D721Med (cell line): ENCODE results near the gene OSM.

ENCODE experiments used
- DNase-seq: peaks from one replicate; pipeline ENCODE4 v3.0.0; 2011; ENCODE audit warnings: low spot score; ENCODE audit not compliant: insufficient read length
- FAIRE-seq: peaks from 2 replicates; lab custom pipeline; 2011; peaks lifted over from hg19 to GRCh38; lab: Jason Lieb, UNC
- CTCF ChIP-seq: IDR thresholded peaks from 2 replicates; pipeline ENCODE4 v1.5.1; 2012; ENCODE audit warnings: mild to moderate bottlenecking, control low read depth; ENCODE audit not compliant: insufficient read depth; ENCODE audit errors: missing control alignments

Gene OSM

DNA sequence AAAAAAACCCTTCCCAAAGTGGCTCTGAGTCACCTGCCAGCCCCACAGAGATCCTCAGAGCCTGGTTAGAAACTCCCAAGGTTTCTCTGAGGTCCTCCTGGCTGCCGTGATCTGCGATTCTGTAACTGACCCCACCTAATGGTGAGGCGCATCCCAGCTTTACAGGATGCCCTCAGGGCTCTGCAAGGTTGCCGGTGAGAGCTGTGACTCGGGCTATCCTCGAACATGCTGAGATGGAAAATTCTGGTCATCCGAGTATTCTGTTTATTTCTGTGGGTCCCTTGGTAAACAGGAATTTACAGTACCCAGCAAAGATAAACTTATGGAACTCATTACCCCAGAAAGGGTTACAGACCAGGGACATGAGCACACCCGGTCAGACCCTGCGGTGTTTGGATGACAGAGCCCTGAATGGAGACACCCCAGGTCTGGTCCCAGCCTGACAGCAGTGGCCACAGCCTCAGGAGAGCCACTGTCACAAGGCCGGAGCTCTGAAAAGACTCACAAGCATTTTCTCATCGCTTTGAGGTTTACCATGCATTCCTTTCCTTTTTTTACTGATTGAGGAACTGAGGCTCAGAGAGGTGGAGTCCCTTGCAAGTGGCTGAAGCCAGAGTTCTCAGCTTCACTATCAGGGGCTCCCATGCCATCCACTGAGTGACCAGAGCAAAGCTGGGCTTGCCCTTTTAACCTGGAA lies 42.3 kb downstream of the OSM start:
- TF ChIP-seq CTCF = no peak
- no peak for DNase-seq
- FAIRE-seq = no peak

DNA sequence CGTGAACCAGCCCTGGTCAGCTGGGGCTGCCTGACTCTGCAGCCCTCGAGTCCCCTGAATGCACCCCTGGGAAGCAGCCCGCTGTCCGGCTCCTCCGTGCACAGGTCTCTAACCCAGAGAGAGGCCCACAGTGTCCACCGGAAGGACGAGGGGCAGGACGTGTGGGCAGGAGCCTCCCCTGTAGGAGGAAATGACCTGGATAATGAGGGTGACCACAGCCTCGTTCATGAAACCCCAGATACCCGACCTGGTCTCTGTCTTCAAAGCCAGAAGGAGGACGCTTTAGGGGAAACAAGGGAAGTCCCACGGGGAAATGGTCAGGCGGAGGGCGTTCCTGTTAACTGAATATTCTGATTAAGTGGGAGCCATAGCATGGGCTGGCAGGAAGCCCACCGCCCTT lies 43.3 kb downstream of the OSM start:
- no peak for FAIRE-seq
- TF ChIP-seq CTCF = no peak
- no peak for DNase-seq

DNA sequence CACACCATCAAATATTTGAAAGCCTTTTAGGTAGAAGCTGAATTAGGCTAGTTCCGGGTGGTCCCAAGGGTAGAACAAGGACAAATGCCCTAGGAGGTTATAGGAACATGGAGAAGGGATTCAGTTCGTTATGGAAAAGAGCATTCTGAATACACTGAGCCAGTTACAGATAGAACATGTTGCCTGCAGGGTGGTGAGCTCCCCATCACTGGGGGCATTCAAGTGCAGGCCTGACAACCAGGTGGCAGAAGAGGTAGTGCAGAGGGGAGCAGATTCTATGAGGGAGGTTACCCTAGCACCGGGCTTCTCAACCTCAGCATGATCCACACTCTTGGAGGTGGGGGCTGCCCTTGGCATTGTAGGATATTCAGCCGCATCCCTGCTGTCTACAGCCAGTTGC lies 44.3 kb downstream of the OSM start:
- FAIRE-seq = no peak
- DNase-seq = no peak
- no peak for TF ChIP-seq CTCF

DNA sequence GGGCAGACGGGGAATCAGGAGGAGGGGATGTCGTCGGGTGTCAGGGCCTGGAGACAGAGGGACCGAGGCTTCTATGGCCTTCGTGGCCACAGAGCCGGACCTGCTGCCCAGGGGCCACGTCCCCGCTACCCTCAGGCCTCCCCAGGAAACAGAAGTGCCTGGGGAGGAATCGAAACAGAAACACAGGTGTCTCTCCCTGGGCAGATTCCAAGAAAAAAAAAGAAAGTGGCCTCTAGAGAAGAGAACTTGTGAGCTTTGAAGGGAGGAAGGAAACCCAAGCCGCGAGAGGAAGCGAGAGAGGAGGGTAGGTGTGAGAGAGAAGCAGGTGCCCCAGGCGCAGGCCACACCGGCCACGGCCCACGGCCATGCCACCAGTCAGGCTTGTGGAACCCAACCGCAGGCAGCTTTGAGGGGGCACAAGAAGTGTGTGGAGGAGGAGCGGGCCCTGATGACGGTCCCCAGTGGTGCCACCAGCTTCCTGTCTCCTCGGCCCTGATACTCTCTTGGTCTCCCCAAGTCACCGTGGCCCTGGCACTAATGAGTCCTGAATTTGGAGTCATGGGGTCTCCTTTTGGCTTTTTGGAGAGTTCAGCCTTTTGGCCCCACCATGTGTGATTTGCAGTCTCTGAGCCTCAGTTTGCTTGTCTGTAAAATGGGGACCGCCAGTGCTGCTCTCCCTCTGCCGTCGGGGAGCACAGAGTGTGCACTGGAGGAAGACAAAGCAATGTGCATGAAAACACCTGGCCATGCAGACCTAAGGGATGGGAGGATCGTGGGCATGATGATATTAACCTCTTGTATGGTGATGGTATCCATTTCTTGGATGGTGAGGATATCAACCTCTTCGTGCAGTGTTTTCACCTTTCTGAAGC lies 45.3 kb downstream of the OSM start:
- DNase-seq (no peak), FAIRE-seq (no peak)
- no peak for TF ChIP-seq CTCF

DNA sequence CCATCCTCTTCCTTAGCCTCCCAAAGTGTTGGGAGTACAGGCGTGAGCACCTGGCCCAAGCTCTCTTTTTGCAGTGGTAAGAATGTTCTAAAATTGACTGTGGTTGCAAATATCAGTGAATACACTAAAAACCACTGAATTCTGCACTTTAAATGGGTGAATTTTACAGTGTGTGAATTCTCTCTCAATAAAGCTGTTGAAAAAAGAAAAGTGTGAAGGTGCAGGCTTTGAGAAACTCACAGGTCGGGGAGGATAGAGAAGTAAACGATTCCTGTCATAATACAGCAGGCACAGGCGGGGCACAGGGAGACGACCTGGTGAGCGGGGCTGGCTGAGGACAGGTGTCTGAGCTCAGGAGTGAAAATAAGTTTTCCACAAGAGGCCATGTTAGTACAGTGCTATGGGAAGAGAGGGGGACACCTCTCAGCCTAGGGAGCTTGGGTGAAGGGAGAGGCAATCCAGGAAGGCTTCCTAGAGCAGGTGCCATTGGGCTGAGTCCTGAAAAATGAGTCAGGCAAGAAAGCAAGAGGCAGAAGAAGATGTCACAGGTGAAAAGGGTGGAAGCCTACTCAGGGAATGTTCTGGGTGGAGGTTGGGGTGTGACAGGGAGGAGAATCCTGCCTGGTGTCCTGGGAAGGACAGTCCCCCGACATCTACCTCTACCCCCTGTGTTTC lies 46.2 kb downstream of the OSM start:
- FAIRE-seq (no peak), DNase-seq (no peak)
- TF ChIP-seq CTCF = no peak

GRCh38 chr22:30219668-30220278 lies 46.9 kb downstream of the OSM start:
- TF ChIP-seq CTCF = no peak
- DNase-seq (no peak), FAIRE-seq (no peak)
